HG03103 (cell line): ENCODE results near the gene OOSP1.
"Not testable (repeated sequence)": the region's sequence is repeated elsewhere in the genome, so short reads cannot be mapped to it uniquely, and the experiment has no call there.

Experiments
- ATAC-seq: cut with Tn5 transposase; IDR thresholded peaks from one replicate; pipeline ENCODE4 v1.9.1; 2021; ENCODE audit warnings: low read depth; ENCODE audit not compliant: unreplicated experiment

Gene OOSP1

GRCh38 chr11:59957094-59957493, 18.9 kb downstream of the OOSP1 start:
- ATAC-seq, result no peak

- no peak for ATAC-seq
These were observed 22.5 kb downstream of the OOSP1 start for GRCh38 chr11:59960502-59961381.

- no peak for ATAC-seq
These were observed 23.9 kb downstream of the OOSP1 start for GRCh38 chr11:59962107-59962482.

GRCh38 chr11:59963733-59964132, 25.5 kb downstream of the OOSP1 start, which contains the start of gene OOSP4A:
TSS of gene OOSP4A (plus strand) at chr11:59964033. CDS start at chr11:59964033, 0 bp downstream.
- no peak for ATAC-seq

GRCh38 chr11:59965424-59965823, 27.2 kb downstream of the OOSP1 start:
- ATAC-seq, result no peak

GRCh38 chr11:59966201-59966600, 28.0 kb downstream of the OOSP1 start:
- no peak for ATAC-seq

GRCh38 chr11:59967677-59968394, 29.6 kb downstream of the OOSP1 start:
- ATAC-seq, result no peak

- ATAC-seq, result no peak
These were observed 30.2 kb downstream of the OOSP1 start for GRCh38 chr11:59968395-59968783.

GRCh38 chr11:59973097-59973496, 34.9 kb downstream of the OOSP1 start:
- no peak for ATAC-seq

GRCh38 chr11:59981106-59981770, 43.0 kb downstream of the OOSP1 start:
- ATAC-seq, result no peak

GRCh38 chr11:59982037-59982436, 43.8 kb downstream of the OOSP1 start:
- not testable (repeated sequence) for ATAC-seq

- no peak for ATAC-seq
These were observed 45.0 kb downstream of the OOSP1 start for GRCh38 chr11:59983212-59983611.

- no peak for ATAC-seq
These were observed 46.1 kb downstream of the OOSP1 start for GRCh38 chr11:59984368-59984767.

GRCh38 chr11:59990421-59990820, 52.2 kb downstream of the OOSP1 start:
- ATAC-seq, result no peak

GRCh38 chr11:59992425-59992824, 54.2 kb downstream of the OOSP1 start:
- no peak for ATAC-seq

GRCh38 chr11:59997800-59998199, 59.6 kb downstream of the OOSP1 start:
- no peak for ATAC-seq

GRCh38 chr11:59999691-60000090, 61.5 kb downstream of the OOSP1 start:
- no peak for ATAC-seq

GRCh38 chr11:60003729-60004128, 65.5 kb downstream of the OOSP1 start:
- no peak for ATAC-seq

- no peak for ATAC-seq
These were observed 67.1 kb downstream of the OOSP1 start for GRCh38 chr11:60005360-60005759.
